HepG2 (cell line): ENCODE measurements around the gene N4BP2L1. TPM values are rescaled to one million over a fixed set of nuclear protein-coding genes. Genes with fewer than 3 reads are reported as not detected.
A peak's percentile ranks its signal among the peaks of the same experiment; 100 is the strongest.

Source experiments
- ARID5B ChIP-seq: IDR thresholded peaks from 2 replicates; pipeline ENCODE4 v1.4.0; 2020; ENCODE audit warnings: mild to moderate bottlenecking, missing genetic modification reagents
- EHMT2 ChIP-seq: fragments of 200-600 bp; sonication (generic); IDR thresholded peaks from 2 replicates; pipeline ENCODE4 v1.7.0; 2017; ENCODE audit warnings: antibody characterized with exemption, low read depth, low read length, borderline replicate concordance
- GLI4 ChIP-seq: sonication (generic); formaldehyde crosslinking; IDR thresholded peaks from 2 replicates; pipeline ENCODE4 v1.5.1; 2020; ENCODE audit warnings: missing genetic modification reagents, mild to moderate bottlenecking, moderate library complexity, borderline replicate concordance
- GMEB1 ChIP-seq: sonication (generic); formaldehyde crosslinking; IDR thresholded peaks from 2 replicates; pipeline ENCODE4 v1.5.1; 2020; ENCODE audit warnings: missing genetic modification reagents, mild to moderate bottlenecking, borderline replicate concordance
- PREB ChIP-seq: sonication (generic); formaldehyde crosslinking; IDR thresholded peaks from 2 replicates; pipeline ENCODE4 v1.4.0; 2020; ENCODE audit warnings: missing genetic modification reagents
- RFXAP ChIP-seq: sonication (generic); formaldehyde crosslinking; IDR thresholded peaks from 2 replicates; pipeline ENCODE4 v1.4.0; 2020; ENCODE audit warnings: missing genetic modification reagents, borderline replicate concordance
- SIX4 ChIP-seq: sonication (generic); formaldehyde crosslinking; IDR thresholded peaks from 2 replicates; pipeline ENCODE4 v1.4.0; 2020; ENCODE audit warnings: missing genetic modification reagents
- SNAI1 ChIP-seq: sonication (generic); formaldehyde crosslinking; IDR thresholded peaks from 2 replicates; pipeline ENCODE4 v1.5.0; 2020; ENCODE audit warnings: mild to moderate bottlenecking, missing genetic modification reagents, borderline replicate concordance
- SOX5 ChIP-seq: IDR thresholded peaks from 2 replicates; pipeline ENCODE4 v1.6.1; 2016; ENCODE audit warnings: borderline replicate concordance
- TCF12 ChIP-seq, 2 experiments: fragments of 450-650 bp in 1 of 2; sonication (generic) in 1 of 2; formaldehyde crosslinking in 1 of 2; IDR thresholded peaks; 2 replicates each; pipeline versions ENCODE4 v1.6.1 to v1.8.0; 2017 to 2022; ENCODE audit warnings: antibody characterized with exemption in 1 of 2, mild to moderate bottlenecking in 1 of 2, missing genetic modification reagents in 1 of 2, moderate library complexity in 1 of 2
- TOPORS ChIP-seq: sonication (generic); formaldehyde crosslinking; IDR thresholded peaks from 2 replicates; pipeline ENCODE4 v1.8.0; 2023; ENCODE audit warnings: mild to moderate bottlenecking, missing genetic modification reagents
- WIZ ChIP-seq: sonication (generic); formaldehyde crosslinking; IDR thresholded peaks from 2 replicates; pipeline ENCODE4 v1.5.1; 2020; ENCODE audit warnings: mild to moderate bottlenecking, missing genetic modification reagents
- ZFP37 ChIP-seq: sonication (generic); formaldehyde crosslinking; IDR thresholded peaks from 2 replicates; pipeline ENCODE4 v1.4.0; 2020; ENCODE audit warnings: missing genetic modification reagents, borderline replicate concordance
- ZGPAT ChIP-seq: IDR thresholded peaks from 2 replicates; pipeline ENCODE4 v1.6.1; 2016; ENCODE audit warnings: mild to moderate bottlenecking
- ZNF235 ChIP-seq: sonication (generic); formaldehyde crosslinking; IDR thresholded peaks from 2 replicates; pipeline ENCODE4 v1.8.1; 2023; ENCODE audit warnings: mild to moderate bottlenecking, missing genetic modification reagents, borderline replicate concordance
- ZNF569 ChIP-seq: sonication (generic); formaldehyde crosslinking; IDR thresholded peaks from 2 replicates; pipeline ENCODE4 v1.5.0; 2020; ENCODE audit warnings: mild to moderate bottlenecking, missing genetic modification reagents, moderate library complexity, borderline replicate concordance
- polyA plus RNA-seq, 8 experiments: library from polyadenylated mRNA; depleted of rRNA in 3 of 8; stranded (reverse) in 7 of 8; unstranded in 1 of 8; fragments of >200 nt; fragmentation: Illumina TruSeq in 4 of 8; extraction: Trizol in 4 of 8; gene quantifications; 2 replicates each; pipeline versions ENCODE4 v1.2.1 to v1.2.3, GENCODE V29; 2011 to 2016; ENCODE audit warnings: low read depth in 4 of 8, missing spikeins in 1 of 8, mixed read lengths in 1 of 8; ENCODE audit not compliant: insufficient read depth in 1 of 8
- total RNA-seq, 5 experiments: library from RNA; depleted of rRNA; stranded (reverse); fragments of >200 nt; fragmentation: Illumina TruSeq; extraction: Trizol; gene quantifications; 2 replicates each; pipeline ENCODE4 v1.2.3, GENCODE V29; 2016; ENCODE audit warnings: low read depth in 1 of 5

The N4BP2L1 gene
- total and polyA plus RNA-seq, 2 of the 13 experiments (the other 11 are each of a cell fraction or from before 2014, with no cell fraction given) = 13.2 to 34.5 TPM

GRCh38 chr13:32454886-32455593, 27.1 kb upstream of the N4BP2L1 start (continued):
- TF ChIP-seq GMEB1 (CRISPR knock-in tag) (peak; percentile 55; the same call in 1 of the 2 replicates), EHMT2 (no peak), PREB (CRISPR knock-in tag) (no peak), ZNF569 (CRISPR knock-in tag) (no peak), RFXAP (CRISPR knock-in tag) (no peak), ARID5B (CRISPR knock-in tag) (peak; percentile 45), ZFP37 (no peak), GLI4 (CRISPR knock-in tag) (no peak), SIX4 (CRISPR knock-in tag) (no peak), TCF12 (IDR thresholded peaks at IDR 0.05) (no peak), TCF12 (CRISPR knock-in tag; IDR thresholded peaks at IDR 0.05) (no peak), ZGPAT (CRISPR knock-in tag) (0 out of 2 replicates have a peak, but pooled peaks have one; percentile 14), TOPORS (no peak), SOX5 (CRISPR knock-in tag) (peak; percentile 46; the same call in 1 of the 2 replicates), WIZ (CRISPR knock-in tag) (no peak), ZNF235 (CRISPR knock-in tag) (no peak), SNAI1 (CRISPR knock-in tag) (no peak)
